Activated CD4-positive, alpha-beta T cell treated with anti-CD3 and anti-CD28 coated beads, Interleukin-2, amount 50 U/mL, for 24 hours (primary cell): ENCODE measurements around the gene ISG15.
"Not testable (repeated sequence)": the region's sequence is repeated elsewhere in the genome, so short reads cannot be mapped to it uniquely, and the experiment has no call there.

Source experiments
- DNase-seq, 2 donors: peaks; one replicate each; pipeline ENCODE4 v3.0.0-alpha.2; 2020; ENCODE audit warnings: low read depth in 1 of 2, low spot score in 1 of 2

Gene ISG15

DNA sequence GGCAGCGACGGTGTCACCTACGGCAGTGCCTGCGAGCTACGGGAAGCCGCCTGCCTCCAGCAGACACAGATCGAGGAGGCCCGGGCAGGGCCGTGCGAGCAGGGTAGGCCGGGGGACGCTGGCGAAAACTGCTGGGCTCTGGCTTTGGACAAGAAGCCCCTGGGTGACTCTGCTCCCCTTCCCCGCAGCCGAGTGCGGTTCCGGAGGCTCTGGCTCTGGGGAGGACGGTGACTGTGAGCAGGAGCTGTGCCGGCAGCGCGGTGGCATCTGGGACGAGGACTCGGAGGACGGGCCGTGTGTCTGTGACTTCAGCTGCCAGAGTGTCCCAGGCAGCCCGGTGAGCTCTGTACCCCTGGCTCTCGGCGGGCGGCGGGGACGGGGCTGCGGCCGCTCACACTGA lies 30.6 kb downstream of the ISG15 start:
- no peak for DNase-seq

DNA sequence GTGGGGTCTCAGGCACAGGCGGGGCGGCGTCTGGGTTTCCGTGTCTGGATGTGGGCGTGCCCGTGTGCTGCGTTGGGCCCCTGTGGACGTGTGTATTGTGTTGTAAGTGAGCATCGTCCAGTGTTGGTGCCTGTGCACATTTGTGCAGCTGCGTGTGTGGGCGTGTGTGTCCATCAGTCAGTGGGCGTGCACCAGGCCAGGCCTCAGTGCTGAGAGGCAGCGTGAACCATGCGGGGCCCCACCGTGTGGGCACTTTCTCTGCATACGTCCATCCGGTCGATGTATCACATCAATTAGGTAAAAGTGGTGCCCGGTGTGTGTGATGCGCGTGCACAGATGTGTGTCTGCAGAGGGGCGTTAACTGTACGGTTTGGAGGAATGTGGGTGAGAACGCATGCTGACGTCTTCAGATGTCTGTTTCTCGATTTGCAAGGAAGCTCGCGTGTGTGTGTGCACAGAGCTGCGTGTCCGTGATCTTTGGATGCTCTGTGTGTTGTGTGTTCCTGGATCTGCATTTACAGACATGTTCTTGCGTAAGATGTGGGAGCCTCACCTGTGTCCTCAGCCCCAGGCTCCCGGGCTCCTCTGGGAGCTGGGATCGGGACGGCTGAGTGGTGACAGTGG lies 31.3 kb downstream of the ISG15 start:
- no peak for DNase-seq

DNA sequence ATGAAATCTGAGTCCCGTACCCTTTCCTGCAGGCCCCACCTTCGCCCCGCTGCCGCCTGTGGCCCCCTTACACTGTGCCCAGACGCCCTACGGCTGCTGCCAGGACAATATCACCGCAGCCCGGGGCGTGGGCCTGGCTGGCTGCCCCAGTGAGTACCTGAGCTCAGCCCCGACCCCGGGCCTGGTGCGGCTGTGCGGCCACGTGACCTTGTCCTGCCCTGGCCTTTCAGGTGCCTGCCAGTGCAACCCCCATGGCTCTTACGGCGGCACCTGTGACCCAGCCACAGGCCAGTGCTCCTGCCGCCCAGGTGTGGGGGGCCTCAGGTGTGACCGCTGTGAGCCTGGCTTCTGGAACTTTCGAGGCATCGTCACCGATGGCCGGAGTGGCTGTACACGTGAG lies 31.8 kb downstream of the ISG15 start:
- no peak for DNase-seq

DNA sequence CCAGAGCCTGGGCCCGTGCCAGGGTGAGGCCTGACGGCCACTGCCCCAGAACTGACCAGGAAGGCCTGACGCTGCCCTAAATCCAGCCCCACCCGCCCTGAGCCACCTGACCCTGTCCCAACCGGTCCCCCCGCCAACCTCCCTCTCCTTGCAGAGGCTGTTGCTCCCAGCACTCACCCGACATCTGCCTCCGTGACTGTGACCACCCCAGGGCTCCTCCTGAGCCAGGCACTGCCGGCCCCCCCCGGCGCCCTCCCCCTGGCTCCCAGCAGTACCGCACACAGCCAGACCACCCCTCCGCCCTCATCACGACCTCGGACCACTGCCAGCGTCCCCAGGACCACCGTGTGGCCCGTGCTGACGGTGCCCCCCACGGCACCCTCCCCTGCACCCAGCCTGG lies 32.9 kb downstream of the ISG15 start:
- DNase-seq, result no peak

GRCh38 chr1:1046767-1047166 lies 33.5 kb downstream of the ISG15 start:
- no peak for DNase-seq

DNA sequence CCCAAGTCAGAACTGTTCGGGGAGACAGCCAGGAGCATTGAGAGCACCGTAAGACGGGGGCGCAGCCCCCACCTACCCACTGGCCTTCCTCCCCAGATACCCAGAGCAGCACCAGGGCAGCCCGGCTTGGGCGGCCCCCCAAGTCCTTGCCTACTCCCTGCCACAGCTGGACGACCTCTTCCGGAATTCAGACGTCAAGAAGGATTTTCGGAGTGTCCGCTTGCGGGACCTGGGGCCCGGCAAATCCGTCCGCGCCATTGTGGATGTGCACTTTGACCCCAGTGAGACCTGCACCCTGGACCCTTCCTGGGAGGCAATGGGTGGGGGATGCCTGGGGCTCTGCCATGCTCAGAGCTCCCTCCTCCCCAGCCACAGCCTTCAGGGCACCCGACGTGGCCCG lies 34.1 kb downstream of the ISG15 start:
- DNase-seq, result no peak

DNA sequence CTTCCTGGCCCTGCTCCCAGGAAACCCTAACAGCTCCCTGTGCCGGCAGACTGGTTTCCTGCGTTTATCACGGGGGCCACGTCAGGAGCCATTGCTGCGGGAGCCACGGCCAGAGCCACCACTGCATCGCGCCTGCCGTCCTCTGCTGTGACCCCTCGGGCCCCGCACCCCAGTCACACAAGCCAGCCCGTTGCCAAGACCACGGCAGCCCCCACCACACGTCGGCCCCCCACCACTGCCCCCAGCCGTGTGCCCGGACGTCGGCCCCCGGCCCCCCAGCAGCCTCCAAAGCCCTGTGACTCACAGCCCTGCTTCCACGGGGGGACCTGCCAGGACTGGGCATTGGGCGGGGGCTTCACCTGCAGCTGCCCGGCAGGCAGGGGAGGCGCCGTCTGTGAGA lies 34.7 kb downstream of the ISG15 start:
- DNase-seq, result no peak

DNA sequence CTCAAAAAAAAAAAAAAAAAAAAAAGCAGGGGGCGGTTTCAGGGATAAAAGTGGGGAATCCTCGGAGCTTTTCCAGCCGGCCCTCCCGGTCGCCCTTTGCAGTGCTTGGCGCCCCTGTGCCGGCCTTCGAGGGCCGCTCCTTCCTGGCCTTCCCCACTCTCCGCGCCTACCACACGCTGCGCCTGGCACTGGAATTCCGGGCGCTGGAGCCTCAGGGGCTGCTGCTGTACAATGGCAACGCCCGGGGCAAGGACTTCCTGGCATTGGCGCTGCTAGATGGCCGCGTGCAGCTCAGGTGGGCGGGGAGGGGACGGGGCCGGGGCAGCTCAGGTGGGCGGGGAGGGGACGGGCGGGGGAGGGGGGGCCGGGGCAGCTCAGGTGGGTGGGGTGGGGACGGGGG lies 35.5 kb downstream of the ISG15 start:
- DNase-seq, result no peak

DNA sequence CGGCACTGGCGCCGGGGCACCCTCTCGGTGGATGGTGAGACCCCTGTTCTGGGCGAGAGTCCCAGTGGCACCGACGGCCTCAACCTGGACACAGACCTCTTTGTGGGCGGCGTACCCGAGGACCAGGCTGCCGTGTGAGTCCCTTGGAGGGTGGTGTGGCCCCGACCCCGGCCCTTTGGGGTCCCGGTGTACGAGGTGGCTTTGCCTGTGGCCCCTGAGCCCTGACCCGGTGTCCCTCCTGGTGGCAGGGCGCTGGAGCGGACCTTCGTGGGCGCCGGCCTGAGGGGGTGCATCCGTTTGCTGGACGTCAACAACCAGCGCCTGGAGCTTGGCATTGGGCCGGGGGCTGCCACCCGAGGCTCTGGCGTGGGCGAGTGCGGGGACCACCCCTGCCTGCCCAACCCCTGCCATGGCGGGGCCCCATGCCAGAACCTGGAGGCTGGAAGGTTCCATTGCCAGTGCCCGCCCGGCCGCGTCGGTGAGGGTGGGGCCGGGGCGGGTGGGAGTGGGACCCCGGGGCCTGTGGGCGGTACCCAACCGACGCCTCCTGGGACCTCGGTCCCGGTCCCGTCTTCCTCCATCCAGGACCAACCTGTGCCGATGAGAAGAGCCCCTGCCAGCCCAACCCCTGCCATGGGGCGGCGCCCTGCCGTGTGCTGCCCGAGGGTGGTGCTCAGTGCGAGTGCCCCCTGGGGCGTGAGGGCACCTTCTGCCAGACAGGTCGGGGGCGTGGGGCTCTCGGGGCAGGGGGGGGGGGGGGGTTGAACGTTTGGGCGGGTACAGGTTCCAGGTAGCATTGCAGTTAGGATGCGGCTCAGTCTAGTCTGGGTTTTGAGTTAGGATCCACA lies 36.2 kb downstream of the ISG15 start:
- DNase-seq, result no peak

- DNase-seq, result no peak
These were observed 37.3 kb downstream of the ISG15 start for GRCh38 chr1:1050577-1051052.

GRCh38 chr1:1051127-1051810 lies 38.0 kb downstream of the ISG15 start:
- no peak for DNase-seq

DNA sequence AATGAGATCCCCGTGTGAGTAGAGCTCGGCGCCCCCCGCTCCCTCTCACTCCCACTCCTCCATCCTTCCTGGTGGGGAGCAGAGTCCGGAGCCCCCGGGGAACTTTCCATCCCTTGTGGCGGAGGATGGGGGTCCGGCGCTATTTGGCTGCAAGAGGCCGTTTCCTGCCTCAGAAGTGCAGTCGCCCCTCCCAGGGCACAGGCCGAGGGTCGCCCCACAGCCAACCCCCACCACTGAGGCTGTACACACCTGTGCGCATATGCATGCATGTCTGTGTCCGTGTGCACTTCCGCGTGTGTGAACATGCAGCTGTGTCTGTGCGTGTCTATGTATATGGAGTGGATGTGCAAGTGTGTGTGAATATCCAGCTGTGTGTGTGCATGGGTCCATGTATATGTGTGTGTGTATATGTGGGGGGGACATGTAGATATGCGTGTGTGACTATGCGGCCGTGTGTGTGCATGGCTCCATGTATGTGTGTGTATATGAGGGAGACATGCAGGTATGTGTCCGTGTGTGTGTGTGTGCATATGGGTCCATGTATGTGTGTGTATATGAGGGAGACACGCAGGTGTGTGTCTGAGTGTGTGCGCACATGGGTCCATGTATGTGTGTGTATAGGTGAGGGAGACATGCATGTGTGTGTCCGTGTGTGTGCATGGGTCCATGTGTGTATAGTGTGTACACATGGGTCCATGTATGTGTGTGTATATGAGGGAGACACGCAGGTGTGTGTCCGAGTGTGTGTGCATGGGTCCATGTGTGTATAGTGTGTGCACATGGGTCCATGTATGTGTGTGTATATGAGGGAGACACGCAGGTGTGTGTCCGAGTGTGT lies 38.9 kb downstream of the ISG15 start:
- no peak for DNase-seq

DNA sequence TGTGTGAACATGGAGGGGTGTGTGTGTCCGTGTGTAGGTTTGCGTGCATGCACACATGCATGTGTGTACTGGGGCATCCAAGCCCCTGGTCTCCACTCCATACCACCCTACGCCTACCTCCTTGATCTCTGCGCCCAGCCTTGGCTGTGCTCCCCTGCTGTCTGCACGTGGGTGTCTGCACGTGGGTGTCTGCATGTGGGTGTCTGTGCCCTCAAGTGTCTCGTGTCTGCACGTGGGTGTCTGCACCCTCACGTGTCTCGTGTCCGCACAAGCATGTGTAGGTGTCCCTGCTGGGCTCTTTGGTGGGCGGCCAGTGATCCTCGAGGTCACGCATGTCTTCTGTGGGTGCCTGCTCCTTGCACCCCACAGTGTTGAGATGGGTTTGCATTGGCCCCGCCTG lies 39.7 kb downstream of the ISG15 start:
- no peak for DNase-seq

GRCh38 chr1:1053682-1054081 lies 40.4 kb downstream of the ISG15 start:
- no peak for DNase-seq

DNA sequence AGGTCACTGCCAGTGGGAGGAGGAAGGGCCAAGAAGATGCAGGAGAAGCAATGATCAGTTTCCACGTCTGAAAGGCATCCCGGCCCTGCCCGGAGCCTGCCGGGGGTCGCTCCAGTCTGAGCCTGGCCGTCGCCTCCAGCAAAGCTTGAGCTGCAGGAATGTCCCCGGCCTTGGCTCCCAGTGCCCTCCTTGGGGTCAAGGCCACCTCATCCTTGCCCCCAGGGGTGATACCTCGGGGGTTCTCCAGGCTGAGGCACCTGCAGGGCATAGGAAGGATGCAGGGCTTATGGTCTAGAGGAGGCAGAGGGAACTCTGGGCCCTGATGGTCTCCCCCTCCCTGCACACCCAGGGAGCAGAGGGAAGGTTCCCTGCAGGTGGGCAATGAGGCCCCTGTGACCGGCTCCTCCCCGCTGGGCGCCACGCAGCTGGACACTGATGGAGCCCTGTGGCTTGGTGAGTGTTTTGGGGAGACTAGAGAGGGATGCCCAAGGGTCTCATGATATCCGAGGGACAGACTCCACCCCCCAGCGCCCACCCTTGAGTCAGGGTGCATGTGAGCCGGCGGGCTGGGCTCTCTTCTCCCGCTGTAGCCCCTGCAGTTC lies 40.9 kb downstream of the ISG15 start:
- DNase-seq, result no peak

- no peak for DNase-seq
These were observed 41.7 kb downstream of the ISG15 start for GRCh38 chr1:1054971-1055370.

GRCh38 chr1:1055841-1056736 lies 42.8 kb downstream of the ISG15 start:
- DNase-seq, result no peak

GRCh38 chr1:1057769-1058087 lies 44.4 kb downstream of the ISG15 start:
- DNase-seq, result not testable (repeated sequence)

DNA sequence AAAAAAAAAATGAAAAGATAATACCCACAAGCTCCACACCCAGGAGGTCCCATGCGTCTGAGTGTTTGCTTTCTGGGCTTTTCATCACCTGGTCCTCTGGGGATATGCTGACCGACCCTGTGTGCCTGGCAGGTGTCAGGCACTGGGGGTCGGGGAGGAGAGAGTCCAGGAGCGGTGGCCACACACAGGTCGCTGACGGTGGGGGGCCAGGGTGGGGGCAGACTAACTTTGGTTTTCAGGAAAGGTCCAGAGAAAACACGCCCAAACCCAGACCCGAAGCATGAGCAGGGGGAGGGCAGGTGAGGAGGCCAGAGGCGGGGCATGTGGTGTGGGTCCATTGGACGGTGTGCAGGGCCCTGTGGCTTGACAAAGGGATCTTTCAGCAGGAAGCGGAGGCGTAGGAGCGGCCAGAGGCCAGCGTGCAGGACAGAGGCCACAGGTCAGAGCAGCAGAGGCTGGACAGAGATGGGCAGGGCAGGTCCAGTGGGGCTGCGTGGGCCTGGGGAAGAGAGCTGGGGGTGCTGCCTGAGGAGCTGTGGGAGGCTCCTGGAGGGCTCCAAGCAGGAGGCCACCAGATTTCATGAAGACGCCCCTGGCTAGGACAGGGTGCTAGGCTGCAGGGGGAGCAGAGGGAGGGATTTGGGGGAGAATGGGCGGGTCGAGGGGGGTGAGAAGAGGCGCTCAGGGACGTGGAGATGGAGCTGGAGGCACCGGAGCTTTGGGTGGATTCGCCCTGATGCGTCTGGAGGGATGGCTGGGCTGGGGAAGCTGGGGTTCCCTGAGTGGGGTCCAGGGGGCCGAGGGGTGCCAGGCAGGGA lies 45.0 kb downstream of the ISG15 start:
- no peak for DNase-seq
